Progenitor cell of endocrine pancreas (in vitro differentiated cells): Measurements from ENCODE around the gene CCDC9B. TPM values are rescaled to one million over a fixed set of nuclear protein-coding genes. Genes with fewer than 3 reads are reported as not detected.

Experiments
- DNase-seq: peaks from one replicate; pipeline ENCODE4 v3.0.0; 2021; ENCODE audit warnings: low spot score; ENCODE audit not compliant: unreplicated experiment
- H3K27ac Mint-ChIP-seq: 2 replicates; pipeline ENCODE4 v1.8.0; 2021; ENCODE audit warnings: mild to moderate bottlenecking, moderate library complexity, mixed read lengths
- H3K27me3 Mint-ChIP-seq: 2 replicates; pipeline ENCODE4 v1.8.0; 2021; ENCODE audit warnings: mixed read lengths
- H3K36me3 Mint-ChIP-seq: 2 replicates; pipeline ENCODE4 v1.8.0; 2022; ENCODE audit warnings: mixed read lengths; ENCODE audit not compliant: insufficient read depth
- H3K4me1 Mint-ChIP-seq: 2 replicates; pipeline ENCODE4 v1.8.0; 2021; ENCODE audit warnings: low read depth, mixed read lengths
- H3K4me3 Mint-ChIP-seq: 2 replicates; pipeline ENCODE4 v1.8.0; 2021; ENCODE audit warnings: low read depth, mild to moderate bottlenecking, moderate library complexity, mixed read lengths
- H3K9me3 Mint-ChIP-seq: 2 replicates; pipeline ENCODE4 v1.8.0; 2021; ENCODE audit warnings: low read depth, mixed read lengths
- CTCF ChIP-seq: fragments of 200-600 bp; sonication (generic); IDR thresholded peaks from one replicate; pipeline ENCODE4 v1.5.0; 2021; ENCODE audit warnings: antibody characterized with exemption, mild to moderate bottlenecking; ENCODE audit not compliant: unreplicated experiment
- long read RNA-seq: library from polyadenylated mRNA; unstranded; transcript quantifications from one replicate; pipeline ENCODE4 v2.0.0, GENCODE V29; 2020
- total RNA-seq: library from RNA; stranded (reverse); gene quantifications from 2 replicates; pipeline ENCODE4 v1.2.1, GENCODE V29; 2021

CCDC9B gene
- 0.07 and 0.11 TPM in 2 replicates for total RNA-seq
- long read RNA-seq, result 0 reads

- H3K9me3 Mint-ChIP-seq, result no peaks in the 10 kb centered on the region
- DNase-seq, result no peak
- peaks cover 3% of the 10 kb centered on the region for H3K4me1 Mint-ChIP-seq
- no peaks in the 10 kb centered on the region for H3K36me3 Mint-ChIP-seq
- H3K4me3 Mint-ChIP-seq, result no peak within 1 kb of the TSS
- no peak within 1 kb of the TSS for H3K27ac Mint-ChIP-seq
- no peak for TF ChIP-seq CTCF
- H3K27me3 Mint-ChIP-seq, result peaks cover 14% of the 10 kb centered on the region
Observed at GRCh38 chr15:40340740-40341400, at the start of gene CCDC9B. Gene CCDC9B, minus strand, starts transcription at chr15:40340939. Its CDS starts 120 bp downstream, at chr15:40340819.

GRCh38 chr15:40389824-40390595 is 49.3 kb upstream of the CCDC9B start:
- peaks cover 3% of the 10 kb centered on the region for H3K4me1 Mint-ChIP-seq
- H3K9me3 Mint-ChIP-seq, result no peaks in the 10 kb centered on the region
- no peak overlapping the region for H3K27ac Mint-ChIP-seq
- H3K27me3 Mint-ChIP-seq, result no peaks in the 10 kb centered on the region
- no peak overlapping the region for H3K4me3 Mint-ChIP-seq
- TF ChIP-seq CTCF, result no peak
- no peak for DNase-seq
- peaks cover 38% of the 10 kb centered on the region for H3K36me3 Mint-ChIP-seq

GRCh38 chr15:40388941-40389823 is 48.4 kb upstream of the CCDC9B start:
- no peaks in the 10 kb centered on the region for H3K9me3 Mint-ChIP-seq
- H3K4me1 Mint-ChIP-seq, result peaks cover 9% of the 10 kb centered on the region
- DNase-seq, result no peak
- no peak for TF ChIP-seq CTCF
- no peak overlapping the region for H3K4me3 Mint-ChIP-seq
- no peak overlapping the region for H3K27ac Mint-ChIP-seq
- H3K36me3 Mint-ChIP-seq, result peaks cover 39% of the 10 kb centered on the region
- no peaks in the 10 kb centered on the region for H3K27me3 Mint-ChIP-seq

GRCh38 chr15:40386480-40386879 is 45.7 kb upstream of the CCDC9B start:
- no peaks in the 10 kb centered on the region for H3K27me3 Mint-ChIP-seq
- no peak for DNase-seq
- no peak overlapping the region for H3K4me3 Mint-ChIP-seq
- H3K9me3 Mint-ChIP-seq, result no peaks in the 10 kb centered on the region
- H3K36me3 Mint-ChIP-seq, result peaks cover 32% of the 10 kb centered on the region
- H3K4me1 Mint-ChIP-seq, result peaks cover 23% of the 10 kb centered on the region
- TF ChIP-seq CTCF, result no peak
- H3K27ac Mint-ChIP-seq, result no peak overlapping the region
